Measurements from ENCODE around the gene TTLL11.

Gene TTLL11

DNA sequence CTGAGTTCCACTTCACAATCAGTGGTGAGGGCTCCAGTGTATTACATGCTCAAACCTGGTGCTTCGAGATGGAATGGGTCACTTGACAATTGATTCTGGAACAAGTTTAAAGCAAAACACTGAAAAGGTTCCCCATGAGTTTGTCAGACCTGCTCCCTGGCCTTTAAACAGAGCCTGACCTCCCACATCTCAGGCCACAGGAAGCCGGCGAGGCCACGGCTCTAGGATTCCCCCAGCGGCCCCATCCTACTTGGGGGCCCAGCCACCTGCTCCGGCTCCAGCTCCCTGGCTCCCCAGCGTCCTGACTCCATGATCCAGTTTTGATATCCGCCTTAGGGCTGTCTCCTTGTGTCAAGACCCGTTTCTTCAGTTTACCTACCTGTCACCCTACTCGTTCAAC, 62.0 kb downstream of the TTLL11 start:
- H3K4me3 ChIP-seq (ENCODE audit: low read length, poor library complexity, severe bottlenecking): no peak overlapping the region
- H3K9ac ChIP-seq (ENCODE audit: low read depth, low read length, poor library complexity, severe bottlenecking): no peak overlapping the region

DNA sequence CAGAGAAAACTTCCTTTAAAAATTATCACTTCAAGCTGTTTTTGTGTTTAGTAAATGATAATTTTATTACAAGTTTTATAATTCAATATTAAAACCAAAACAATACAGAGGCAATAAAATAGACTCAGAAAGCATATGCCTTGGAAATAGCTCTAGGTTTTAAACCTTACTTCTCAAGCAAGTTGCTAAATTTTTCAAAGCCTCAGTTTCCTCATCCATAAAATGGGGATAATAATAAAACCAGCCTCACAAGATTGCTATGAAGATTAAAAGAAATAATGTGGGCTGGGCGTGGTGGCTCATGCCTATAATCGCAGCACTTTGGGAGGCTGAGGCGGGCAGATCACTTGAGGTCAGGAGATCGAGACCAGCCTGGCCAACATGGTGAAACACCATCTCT, 62.8 kb downstream of the TTLL11 start:
- H4K20me1 ChIP-seq (ENCODE audit: insufficient read depth, low read length, poor library complexity, severe bottlenecking): no peaks in the 10 kb centered on the region
- TF ChIP-seq, protein P1, sequence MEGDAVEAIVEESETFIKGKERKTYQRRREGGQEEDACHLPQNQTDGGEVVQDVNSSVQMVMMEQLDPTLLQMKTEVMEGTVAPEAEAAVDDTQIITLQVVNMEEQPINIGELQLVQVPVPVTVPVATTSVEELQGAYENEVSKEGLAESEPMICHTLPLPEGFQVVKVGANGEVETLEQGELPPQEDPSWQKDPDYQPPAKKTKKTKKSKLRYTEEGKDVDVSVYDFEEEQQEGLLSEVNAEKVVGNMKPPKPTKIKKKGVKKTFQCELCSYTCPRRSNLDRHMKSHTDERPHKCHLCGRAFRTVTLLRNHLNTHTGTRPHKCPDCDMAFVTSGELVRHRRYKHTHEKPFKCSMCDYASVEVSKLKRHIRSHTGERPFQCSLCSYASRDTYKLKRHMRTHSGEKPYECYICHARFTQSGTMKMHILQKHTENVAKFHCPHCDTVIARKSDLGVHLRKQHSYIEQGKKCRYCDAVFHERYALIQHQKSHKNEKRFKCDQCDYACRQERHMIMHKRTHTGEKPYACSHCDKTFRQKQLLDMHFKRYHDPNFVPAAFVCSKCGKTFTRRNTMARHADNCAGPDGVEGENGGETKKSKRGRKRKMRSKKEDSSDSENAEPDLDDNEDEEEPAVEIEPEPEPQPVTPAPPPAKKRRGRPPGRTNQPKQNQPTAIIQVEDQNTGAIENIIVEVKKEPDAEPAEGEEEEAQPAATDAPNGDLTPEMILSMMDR (conservative IDR thresholded peaks at IDR 0.05; ENCODE audit: low read length): no peak
- no peak for TF ChIP-seq EZH2phosphoT487 (IDR thresholded peaks at IDR 0.05; ENCODE audit: borderline replicate concordance)
- no peak overlapping the region for H3K9ac ChIP-seq (ENCODE audit: low read depth, low read length, poor library complexity, severe bottlenecking)
- no peaks in the 10 kb centered on the region for H3K9me2 ChIP-seq (replicated peaks; ENCODE audit: low read depth, low read length)
- H3K4me2 ChIP-seq (ENCODE audit: low read depth, low read length, poor library complexity, severe bottlenecking): no peak overlapping the region
- no peaks in the 10 kb centered on the region for H3K4me1 ChIP-seq (ENCODE audit: insufficient read depth, low read length, poor library complexity, severe bottlenecking)
- no peaks in the 10 kb centered on the region for H3K27me3 ChIP-seq (ENCODE audit: insufficient read depth, low read length, poor library complexity, severe bottlenecking)
- no peaks in the 10 kb centered on the region for H3K36me3 ChIP-seq (ENCODE audit: insufficient read depth, low read length)
- no peaks in the 10 kb centered on the region for H3K79me2 ChIP-seq (ENCODE audit: insufficient read depth, low read length)
- H3K9me3 ChIP-seq (ENCODE audit: insufficient read depth, low read depth, low read length): no peaks in the 10 kb centered on the region
- H3K4me3 ChIP-seq (ENCODE audit: low read length, poor library complexity, severe bottlenecking): no peak overlapping the region
- H3F3A ChIP-seq (ENCODE audit: low read depth): no peaks in the 10 kb centered on the region
- H2AFZ ChIP-seq (ENCODE audit: low read length): no peak overlapping the region

More for the DNA sequence above, 62.0 kb downstream of the TTLL11 start:
- no peaks in the 10 kb centered on the region for H3K9me3 ChIP-seq (ENCODE audit: insufficient read depth, low read depth, low read length)
- no peak overlapping the region for H2AFZ ChIP-seq (ENCODE audit: low read length)
- H3K79me2 ChIP-seq (ENCODE audit: insufficient read depth, low read length): no peaks in the 10 kb centered on the region
- no peaks in the 10 kb centered on the region for H4K20me1 ChIP-seq (ENCODE audit: insufficient read depth, low read length, poor library complexity, severe bottlenecking)
- H3K36me3 ChIP-seq (ENCODE audit: insufficient read depth, low read length): no peaks in the 10 kb centered on the region
- no peak overlapping the region for H3K4me2 ChIP-seq (ENCODE audit: low read depth, low read length, poor library complexity, severe bottlenecking)
- H3K27me3 ChIP-seq (ENCODE audit: insufficient read depth, low read length, poor library complexity, severe bottlenecking): no peaks in the 10 kb centered on the region
- no peaks in the 10 kb centered on the region for H3K9me2 ChIP-seq (replicated peaks; ENCODE audit: low read depth, low read length)
- no peaks in the 10 kb centered on the region for H3K4me1 ChIP-seq (ENCODE audit: insufficient read depth, low read length, poor library complexity, severe bottlenecking)
- TF ChIP-seq, protein P1 (conservative IDR thresholded peaks at IDR 0.05; ENCODE audit: low read length): no peak
- no peak for TF ChIP-seq EZH2phosphoT487 (IDR thresholded peaks at IDR 0.05; ENCODE audit: borderline replicate concordance)
- H3F3A ChIP-seq (ENCODE audit: low read depth): no peaks in the 10 kb centered on the region

- H3K79me2 ChIP-seq (ENCODE audit: insufficient read depth, low read length): no peaks in the 10 kb centered on the region
- H3K36me3 ChIP-seq (ENCODE audit: insufficient read depth, low read length): no peaks in the 10 kb centered on the region
- no peak overlapping the region for H3K9ac ChIP-seq (ENCODE audit: low read depth, low read length, poor library complexity, severe bottlenecking)
- H3K4me1 ChIP-seq (ENCODE audit: insufficient read depth, low read length, poor library complexity, severe bottlenecking): no peaks in the 10 kb centered on the region
- no peaks in the 10 kb centered on the region for H3K27me3 ChIP-seq (ENCODE audit: insufficient read depth, low read length, poor library complexity, severe bottlenecking)
- no peak overlapping the region for H2AFZ ChIP-seq (ENCODE audit: low read length)
- no peak overlapping the region for H3K4me3 ChIP-seq (ENCODE audit: low read length, poor library complexity, severe bottlenecking)
- H3K4me2 ChIP-seq (ENCODE audit: low read depth, low read length, poor library complexity, severe bottlenecking): no peak overlapping the region
- no peaks in the 10 kb centered on the region for H3F3A ChIP-seq (ENCODE audit: low read depth)
- H3K9me2 ChIP-seq (replicated peaks; ENCODE audit: low read depth, low read length): no peaks in the 10 kb centered on the region
- TF ChIP-seq, protein P1 (conservative IDR thresholded peaks at IDR 0.05; ENCODE audit: low read length): no peak
- no peak for TF ChIP-seq EZH2phosphoT487 (IDR thresholded peaks at IDR 0.05; ENCODE audit: borderline replicate concordance)
- no peaks in the 10 kb centered on the region for H3K9me3 ChIP-seq (ENCODE audit: insufficient read depth, low read depth, low read length)
- no peaks in the 10 kb centered on the region for H4K20me1 ChIP-seq (ENCODE audit: insufficient read depth, low read length, poor library complexity, severe bottlenecking)
Measured at GRCh38 chr9:122029898-122030297, 63.2 kb downstream of the TTLL11 start.

Measured in Loucy (cell line).